AG04449 (cell line): ENCODE results near the gene ZBTB40.
A peak's percentile ranks its signal among the peaks of the same experiment; 100 is the strongest.

ENCODE experiments used
- CTCF ChIA-PET: fragments of 350-600 bp; formaldehyde crosslinking; extraction: SDS; loops from one replicate; lab custom pipeline; 2021; ENCODE audit warnings: antibody characterized with exemption; lab: Yijun Ruan, JAX
- POLR2A ChIA-PET: fragments of 400-600, 350-600 bp; formaldehyde crosslinking; extraction: SDS; loops from one replicate; lab custom pipeline; 2020; ENCODE audit warnings: antibody characterized with exemption, inconsistent platforms; lab: Yijun Ruan, JAX
- DNase-seq: peaks from one replicate; pipeline ENCODE4 v3.0.0-alpha.2; 2010; ENCODE audit warnings: low read depth, low spot score
- H3K4me3 ChIP-seq: 2 replicates; pipeline ENCODE4 v1.5.1; 2011; ENCODE audit warnings: low read depth, mild to moderate bottlenecking, control low read depth, low read length
- CTCF ChIP-seq: IDR thresholded peaks from one replicate; pipeline ENCODE4 v1.5.1; 2011; ENCODE audit warnings: mild to moderate bottlenecking, moderate library complexity, low read length, control low read depth, inconsistent platforms; ENCODE audit not compliant: insufficient read depth; ENCODE audit errors: missing control alignments

ZBTB40 gene

GRCh38 chr1:22420455-22421053, 31.1 kb upstream of the ZBTB40 start:
- peak; percentile 92 for TF ChIP-seq CTCF
- no peak overlapping the region for H3K4me3 ChIP-seq
- CTCF ChIA-PET: interaction anchor here (0.7 to 7.4 kb wide), 25 partner anchors 8 to 546 kb away, joined by 3 to 330 read pairs (median 4); partner anchors contain the start of genes C1QA, C1QB and C1QC
- POLR2A ChIA-PET: no interaction called here
- no peak for DNase-seq

GRCh38 chr1:22426781-22427180, 24.9 kb upstream of the ZBTB40 start:
- ChIA-PET POLR2A (no interaction called here), CTCF (interaction anchor here (0.7 to 6.0 kb wide), 3 partner anchors 10 to 276 kb away, joined by 3 to 48 read pairs (median 4); partner anchors contain the start of gene C1QC)
- H3K4me3 ChIP-seq: no peak overlapping the region
- no peak for DNase-seq
- TF ChIP-seq CTCF: no peak

- DNase-seq: no peak
- POLR2A ChIA-PET: no interaction called here
These were observed 23.0 kb upstream of the ZBTB40 start for GRCh38 chr1:22428672-22429071.

GRCh38 chr1:22431965-22432364, 19.7 kb upstream of the ZBTB40 start:
- POLR2A ChIA-PET: no interaction called here
- no peak overlapping the region for H3K4me3 ChIP-seq

More at GRCh38 chr1:22428672-22429071, 23.0 kb upstream of the ZBTB40 start:
- H3K4me3 ChIP-seq: peak overlapping the region; percentile 41
- CTCF ChIA-PET: interaction anchor here (6.0 kb wide), 1 partner anchor 213 kb away, joined by 48 read pairs; the partner anchor contains the start of gene C1QC
- TF ChIP-seq CTCF: no peak

GRCh38 chr1:22434717-22435116, 16.9 kb upstream of the ZBTB40 start:
- CTCF ChIA-PET: interaction anchor here (0.9 to 2.1 kb wide), 3 partner anchors 18 to 207 kb away, joined by 3 to 17 read pairs (median 3); no protein-coding TSS in a partner anchor
- POLR2A ChIA-PET: no interaction called here
- no peak for TF ChIP-seq CTCF

More at GRCh38 chr1:22431965-22432364, 19.7 kb upstream of the ZBTB40 start:
- DNase-seq: no peak
- no peak for TF ChIP-seq CTCF
- CTCF ChIA-PET: interaction anchor here (2.7 to 6.0 kb wide), 2 partner anchors 11 to 210 kb away, joined by 7 to 48 read pairs; partner anchors contain the start of gene C1QC

GRCh38 chr1:22436948-22437347, 14.7 kb upstream of the ZBTB40 start:
- CTCF ChIA-PET: no interaction called here
- DNase-seq: no peak
- H3K4me3 ChIP-seq: no peak overlapping the region
- TF ChIP-seq CTCF: no peak
- POLR2A ChIA-PET: no interaction called here

More at GRCh38 chr1:22434717-22435116, 16.9 kb upstream of the ZBTB40 start:
- H3K4me3 ChIP-seq: no peak overlapping the region
- DNase-seq: no peak
